Breast epithelium (tissue), 3 donors: Measurements from ENCODE around the gene AQP5.

ENCODE experiments used
- POLR2A ChIP-seq: fragments of 450-650 bp; IDR thresholded peaks from one replicate; pipeline ENCODE4 v1.6.1; 2016; ENCODE audit warnings: antibody characterized with exemption, mild to moderate bottlenecking, moderate library complexity
- POLR2AphosphoS5 ChIP-seq, 3 donors: sonication (generic); formaldehyde crosslinking; IDR thresholded peaks; one replicate each; pipeline ENCODE4 v1.6.1; 2017; ENCODE audit warnings: antibody characterized with exemption in 3 of 3
- TF ChIP-seq, protein P1 (sequence below), 3 donors: fragments of 450-650 bp; IDR thresholded peaks; one replicate each; pipeline ENCODE4 v1.5.1; 2016 to 2017; ENCODE audit warnings: antibody characterized with exemption in 3 of 3, mild to moderate bottlenecking in 3 of 3, moderate library complexity in 3 of 3

DNA sequence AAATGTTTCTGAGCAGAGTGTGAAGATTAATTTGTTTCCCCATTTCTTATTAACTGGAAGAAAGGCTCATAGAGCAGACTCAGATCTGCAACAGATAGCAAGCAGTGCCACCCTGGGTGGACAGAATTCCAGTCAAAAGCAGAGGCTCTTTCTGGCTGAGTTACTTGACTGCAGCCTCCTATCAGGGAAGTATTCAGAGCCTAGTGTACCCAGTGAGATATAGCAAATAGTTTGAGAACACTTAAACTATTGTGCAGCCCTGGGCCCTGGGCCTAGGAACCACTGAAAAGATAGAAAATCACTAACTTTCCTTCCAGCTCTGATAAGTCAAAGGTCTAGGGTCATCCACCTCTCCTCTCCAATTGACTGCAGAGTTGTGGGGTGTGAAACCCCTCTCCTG, 22.4 kb upstream of the AQP5 start:
- TF ChIP-seq, protein P1, sequence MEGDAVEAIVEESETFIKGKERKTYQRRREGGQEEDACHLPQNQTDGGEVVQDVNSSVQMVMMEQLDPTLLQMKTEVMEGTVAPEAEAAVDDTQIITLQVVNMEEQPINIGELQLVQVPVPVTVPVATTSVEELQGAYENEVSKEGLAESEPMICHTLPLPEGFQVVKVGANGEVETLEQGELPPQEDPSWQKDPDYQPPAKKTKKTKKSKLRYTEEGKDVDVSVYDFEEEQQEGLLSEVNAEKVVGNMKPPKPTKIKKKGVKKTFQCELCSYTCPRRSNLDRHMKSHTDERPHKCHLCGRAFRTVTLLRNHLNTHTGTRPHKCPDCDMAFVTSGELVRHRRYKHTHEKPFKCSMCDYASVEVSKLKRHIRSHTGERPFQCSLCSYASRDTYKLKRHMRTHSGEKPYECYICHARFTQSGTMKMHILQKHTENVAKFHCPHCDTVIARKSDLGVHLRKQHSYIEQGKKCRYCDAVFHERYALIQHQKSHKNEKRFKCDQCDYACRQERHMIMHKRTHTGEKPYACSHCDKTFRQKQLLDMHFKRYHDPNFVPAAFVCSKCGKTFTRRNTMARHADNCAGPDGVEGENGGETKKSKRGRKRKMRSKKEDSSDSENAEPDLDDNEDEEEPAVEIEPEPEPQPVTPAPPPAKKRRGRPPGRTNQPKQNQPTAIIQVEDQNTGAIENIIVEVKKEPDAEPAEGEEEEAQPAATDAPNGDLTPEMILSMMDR (IDR thresholded peaks at IDR 0.05), result no peak
- TF ChIP-seq POLR2A (no peak), POLR2AphosphoS5 (IDR thresholded peaks at IDR 0.05) (no peak)
